GM19099 (cell line): ENCODE data around the gene NPY4R2.
"Not testable (repeated sequence)": the region's sequence is repeated elsewhere in the genome, so short reads cannot be mapped to it uniquely, and the experiment has no call there.

Experiments used
- POLR2A ChIP-seq: IDR thresholded peaks from 3 replicates; pipeline ENCODE4 v1.6.1; 2011; ENCODE audit warnings: low read depth; ENCODE audit not compliant: insufficient read length; ENCODE audit errors: extremely low read depth

The NPY4R2 gene

GRCh38 chr10:47918475-47918874 lies at the start of gene NPY4R2:
Gene NPY4R2, plus strand, starts transcription at chr10:47918662. Its CDS starts 3,326 bp downstream, at chr10:47921988.
- not testable (repeated sequence) for TF ChIP-seq POLR2A
